Adipose tissue (tissue), 3 donors: Measurements from ENCODE around the gene IFNAR2. TPM values are rescaled to one million over a fixed set of nuclear protein-coding genes. Genes with fewer than 3 reads are reported as not detected.

Experiments
- H3K27ac ChIP-seq: one replicate; pipeline ENCODE4 v1.5.1; 2013; ENCODE audit warnings: low read depth, low read length
- WGBS, 3 donors: extraction: QIAGEN DNeasy Blood & Tissue Kit; methylation state at CpG; one replicate each; pipeline ENCODE4 v1.1.7; 2013; 5-methylcytosine and 5-hydroxymethylcytosine counted together
- polyA plus RNA-seq, 3 donors: library from polyadenylated mRNA; stranded (reverse); fragments of 200-250 nt; gene quantifications; one replicate each; pipeline ENCODE4 v1.2.3, GENCODE V29; 2013
- donor health status: healthy with polysubstance abuse.
- donor health status: Bipolar disorder and iron deficiency.
- donor health status: healthy.

The IFNAR2 gene
- 10 to 100 TPM in 2 of 3 donors, 1 to 10 TPM in 1; 5.3 to 21.2 (median 16.0) TPM for polyA plus RNA-seq

GRCh38 chr21:33229784-33230544 is at the start of gene IFNAR2:
Gene IFNAR2 (plus strand): TSS chr21:33229938. CDS start chr21:33241923, 11,985 bp downstream.
- H3K27ac ChIP-seq = peak within 1 kb of the TSS; percentile 66
- 0 to 1% (median 0%) methylated on average over 84 to 95 of the region's 95 CpGs for WGBS, 3 donors

- H3K27ac ChIP-seq = no peak overlapping the region
- WGBS, 3 donors = 57 to 69% (median 59%) methylated on average over 6 of the region's 6 CpGs
Measured at GRCh38 chr21:33185852-33186251, 43.9 kb upstream of the IFNAR2 start.

- 72 to 81% (median 78%) methylated on average over 4 of the region's 4 CpGs for WGBS, 3 donors
- H3K27ac ChIP-seq = no peak overlapping the region
Measured at GRCh38 chr21:33187276-33187675, 42.5 kb upstream of the IFNAR2 start.

- no peak overlapping the region for H3K27ac ChIP-seq
- WGBS, 3 donors = 12 to 41% (median 40%) methylated on average over 4 of the region's 4 CpGs
Measured at GRCh38 chr21:33189237-33189636, 40.5 kb upstream of the IFNAR2 start.

- 40 to 78% (median 71%) methylated on average over 3 of the region's 3 CpGs for WGBS, 3 donors
- H3K27ac ChIP-seq = no peak overlapping the region
Measured at GRCh38 chr21:33189824-33190223, 39.9 kb upstream of the IFNAR2 start.

GRCh38 chr21:33196941-33197374 is 32.8 kb upstream of the IFNAR2 start:
- WGBS, 3 donors = 8 to 10% (median 8%) methylated on average over 14 of the region's 14 CpGs
- H3K27ac ChIP-seq = no peak overlapping the region

- WGBS, 3 donors = 24 to 45% (median 38%) methylated on average over 4 of the region's 4 CpGs
- no peak overlapping the region for H3K27ac ChIP-seq
Measured at GRCh38 chr21:33197496-33197895, 32.2 kb upstream of the IFNAR2 start.

- no peak overlapping the region for H3K27ac ChIP-seq
- 28 to 47% (median 34%) methylated on average over 9 of the region's 9 CpGs for WGBS, 3 donors
Measured at GRCh38 chr21:33198346-33199099, 31.2 kb upstream of the IFNAR2 start.

- 68 to 79% (median 75%) methylated on average over 6 of the region's 6 CpGs for WGBS, 3 donors
- no peak overlapping the region for H3K27ac ChIP-seq
Measured at GRCh38 chr21:33199100-33199464, 30.7 kb upstream of the IFNAR2 start.

- 13 to 21% (median 14%) methylated on average over 8 of the region's 8 CpGs for WGBS, 3 donors
- H3K27ac ChIP-seq = no peak overlapping the region
Measured at GRCh38 chr21:33199516-33200217, 30.1 kb upstream of the IFNAR2 start.

GRCh38 chr21:33201956-33202355 is 27.8 kb upstream of the IFNAR2 start:
- H3K27ac ChIP-seq = no peak overlapping the region
- WGBS, 3 donors = 75 to 82% (median 80%) methylated on average over 4 of the region's 4 CpGs

- 74 to 89% (median 85%) methylated on average over 16 of the region's 16 CpGs for WGBS, 3 donors
- H3K27ac ChIP-seq = no peak overlapping the region
Measured at GRCh38 chr21:33202464-33203363, 27.0 kb upstream of the IFNAR2 start.

GRCh38 chr21:33203371-33203724 is 26.4 kb upstream of the IFNAR2 start:
- WGBS, 3 donors = 47 to 87% (median 81%) methylated on average over 5 of the region's 5 CpGs
- no peak overlapping the region for H3K27ac ChIP-seq

- H3K27ac ChIP-seq = no peak overlapping the region
- 78 to 84% (median 79%) methylated on average over 5 of the region's 5 CpGs for WGBS, 3 donors
Measured at GRCh38 chr21:33205476-33205875, 24.3 kb upstream of the IFNAR2 start.

GRCh38 chr21:33206771-33207281 is 22.9 kb upstream of the IFNAR2 start:
- 75 to 88% (median 77%) methylated on average over 10 of the region's 10 CpGs for WGBS, 3 donors

GRCh38 chr21:33207449-33208149 is 22.1 kb upstream of the IFNAR2 start:
- 84 to 90% (median 88%) methylated on average over 4 of the region's 4 CpGs for WGBS, 3 donors
- H3K27ac ChIP-seq = no peak overlapping the region

More at GRCh38 chr21:33206771-33207281, 22.9 kb upstream of the IFNAR2 start:
- no peak overlapping the region for H3K27ac ChIP-seq

GRCh38 chr21:33208534-33208933 is 21.2 kb upstream of the IFNAR2 start:
- 100% methylated on average over 1 of the region's 1 CpG for WGBS, 3 donors
- no peak overlapping the region for H3K27ac ChIP-seq
